ENCODE results near the gene NT5C1A.

- TF ChIP-seq CTCF (IDR thresholded peaks at IDR 0.05) (no peak), POLR2A (IDR thresholded peaks at IDR 0.05) (no peak)
Measured at GRCh38 chr1:39690794-39691382, 19.0 kb upstream of the NT5C1A start.
